ACHN (cell line): Measurements from ENCODE around the gene SLC2A4.

Source experiments
- DNase-seq: peaks from one replicate; pipeline ENCODE4 v3.0.0-alpha.2; 2015
- in situ Hi-C: cut with HindIII; loops from 2 replicates; pipeline ENCODE4 v1.10.0; 2017; ENCODE audit warnings: low sequenced_read_pairs, low pct_ligation_motif_present, low pct_unique_long_range_greater_than_20kb

Gene SLC2A4

DNA sequence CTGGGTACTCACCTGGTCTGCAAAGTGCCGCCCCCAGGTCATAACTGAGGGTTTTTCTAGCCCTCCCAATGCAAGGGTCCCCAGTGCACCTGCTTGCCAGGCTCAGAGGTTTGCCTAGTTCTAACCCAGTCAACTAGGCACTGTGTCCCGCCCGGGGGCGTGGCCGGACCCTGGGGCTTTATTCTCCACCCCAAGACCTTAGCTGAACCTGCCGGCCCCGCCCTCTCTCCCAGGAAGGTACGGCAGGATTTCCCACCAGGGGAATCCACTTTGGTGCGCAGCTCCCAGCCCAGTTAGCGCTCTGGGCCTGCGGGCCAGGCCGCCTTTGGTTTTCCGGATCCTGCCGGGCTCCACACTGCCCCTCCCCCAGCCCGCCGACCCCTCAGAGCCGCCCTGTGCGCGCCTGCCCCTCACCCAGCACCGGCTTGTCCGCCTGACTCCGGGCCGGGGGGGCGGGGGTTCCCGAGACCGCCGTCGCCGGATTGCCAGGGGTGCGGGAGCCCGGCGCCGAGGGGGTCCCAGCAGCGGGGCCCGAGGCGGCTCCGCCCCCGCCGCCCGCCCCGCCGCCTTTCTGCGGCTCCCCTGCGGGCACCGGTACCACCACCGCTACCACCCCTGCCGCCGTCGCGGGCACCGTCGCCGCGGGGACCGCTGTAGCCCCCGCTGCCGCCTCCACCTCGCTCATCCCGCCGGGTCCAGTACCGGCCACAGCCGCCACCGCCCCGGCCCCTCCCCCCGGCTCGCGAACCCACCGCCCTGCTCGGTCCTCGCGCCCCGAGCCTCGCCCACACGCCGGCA, 12.5 kb downstream of the SLC2A4 start:
- no peak for DNase-seq

DNA sequence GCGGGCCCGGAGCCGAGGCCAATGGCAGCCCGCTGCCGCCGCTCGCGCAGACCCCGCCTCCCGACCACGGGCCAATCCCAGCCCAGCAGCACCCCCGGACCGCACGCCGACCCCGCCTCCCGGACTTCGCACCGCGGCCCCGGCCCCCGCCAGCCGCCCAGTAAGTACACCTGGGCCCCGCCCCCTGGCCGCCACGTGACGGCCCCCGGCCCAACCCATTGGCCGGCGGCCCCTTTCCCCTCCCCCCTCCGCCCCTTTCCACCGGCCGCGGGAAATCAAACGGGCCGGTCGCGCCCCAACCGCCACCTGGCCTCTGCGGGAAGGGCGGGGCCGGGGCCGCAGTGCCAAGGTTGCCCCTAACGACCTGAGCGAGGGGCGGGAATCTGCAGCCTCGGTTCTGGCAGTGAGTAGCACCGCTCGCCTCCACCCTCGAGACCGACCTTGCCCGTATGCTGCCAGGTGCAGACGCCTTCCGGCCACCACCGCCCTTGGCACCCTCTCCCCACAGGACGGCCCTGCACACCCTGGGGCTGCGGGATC, 13.2 kb downstream of the SLC2A4 start, which contains the start of gene YBX2:
TSS of gene YBX2 (minus strand) at position 26 of the 540 bp plus-strand sequence. CDS start 139 bp downstream, outside the sequence.
- in situ Hi-C loops = no loop called here
- no peak for DNase-seq

More for the DNA sequence above, 12.5 kb downstream of the SLC2A4 start:
- in situ Hi-C loops = no loop called here

DNA sequence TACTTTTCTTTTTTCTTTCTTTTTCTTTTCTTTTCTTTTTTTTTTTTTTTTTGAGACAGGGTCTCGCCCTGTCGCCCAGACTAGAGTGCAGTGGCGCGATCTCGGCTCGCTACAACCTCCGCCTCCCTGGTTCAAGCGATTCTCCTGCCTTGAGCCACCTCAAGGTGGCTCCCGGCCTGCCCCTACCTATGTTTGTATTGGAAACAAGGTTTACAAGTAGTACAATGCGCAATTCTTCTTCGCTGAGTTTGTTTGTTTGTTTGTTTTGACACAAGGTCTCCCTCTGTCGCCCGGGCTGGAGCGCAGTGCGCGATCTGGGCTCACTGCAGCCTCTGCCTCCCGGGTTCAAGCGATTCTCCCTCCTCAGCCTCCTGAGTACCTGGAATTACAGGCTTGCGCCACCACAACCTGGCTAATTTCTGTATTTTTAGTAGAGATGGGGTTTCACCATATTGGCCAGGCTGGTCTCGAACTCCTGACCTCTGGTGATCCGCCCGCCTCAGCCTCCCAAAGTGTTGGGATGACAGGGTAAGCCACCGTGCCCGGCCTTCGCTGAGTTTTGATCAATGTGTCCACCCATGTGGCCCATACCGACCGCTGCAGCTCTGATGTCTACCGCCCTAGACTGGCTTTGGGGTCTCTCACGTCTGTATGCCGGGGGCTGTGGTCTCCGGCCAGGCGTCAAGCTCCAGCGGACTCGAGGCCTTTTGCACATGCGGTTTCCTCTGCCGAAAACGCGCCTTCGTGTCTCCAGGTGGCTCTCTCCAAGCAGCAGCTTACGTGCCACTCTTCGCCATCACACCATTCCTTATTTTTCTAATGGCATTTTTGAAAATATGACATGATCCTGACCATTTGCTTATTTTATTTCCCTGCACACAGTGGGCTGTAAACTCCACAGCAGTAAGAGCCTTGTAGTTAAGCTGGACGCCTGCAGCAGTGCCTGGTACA, 14.0 kb downstream of the SLC2A4 start:
- in situ Hi-C loops = no loop called here
- DNase-seq = no peak

DNA sequence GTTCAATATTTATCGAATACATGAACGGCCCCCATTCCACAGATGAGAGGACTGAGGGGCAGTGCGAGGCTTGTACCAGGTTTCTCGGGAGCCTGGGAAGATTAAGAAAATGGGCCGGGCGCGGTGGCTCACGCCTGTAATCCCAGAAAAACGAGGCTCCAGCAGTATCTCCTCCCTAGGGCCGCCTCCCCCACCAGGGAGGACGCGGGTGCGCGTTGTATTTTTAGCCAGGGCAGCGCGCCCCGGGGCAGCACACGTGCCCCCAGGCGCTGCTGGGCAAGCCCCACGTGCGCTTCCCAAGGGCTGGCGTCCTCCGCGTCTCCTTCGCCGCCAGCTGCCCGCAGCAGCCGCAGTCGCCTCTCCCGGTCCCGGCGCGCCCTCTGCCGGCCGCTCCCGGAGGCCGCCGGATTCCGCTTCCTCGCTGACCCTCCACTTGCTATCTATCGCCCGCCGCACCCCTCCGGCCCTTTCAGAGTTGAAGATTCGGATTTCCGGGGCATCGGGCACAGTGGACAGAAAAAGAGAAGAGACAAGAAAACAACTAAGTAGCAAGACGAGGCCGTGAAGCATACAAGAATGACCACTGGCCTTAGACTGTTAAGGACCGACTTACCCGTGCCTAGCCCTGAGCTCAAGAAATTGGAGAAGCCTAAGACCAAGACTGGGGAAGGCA, 14.8 kb downstream of the SLC2A4 start:
- DNase-seq = peak; percentile 86
- in situ Hi-C loops = no loop called here

DNA sequence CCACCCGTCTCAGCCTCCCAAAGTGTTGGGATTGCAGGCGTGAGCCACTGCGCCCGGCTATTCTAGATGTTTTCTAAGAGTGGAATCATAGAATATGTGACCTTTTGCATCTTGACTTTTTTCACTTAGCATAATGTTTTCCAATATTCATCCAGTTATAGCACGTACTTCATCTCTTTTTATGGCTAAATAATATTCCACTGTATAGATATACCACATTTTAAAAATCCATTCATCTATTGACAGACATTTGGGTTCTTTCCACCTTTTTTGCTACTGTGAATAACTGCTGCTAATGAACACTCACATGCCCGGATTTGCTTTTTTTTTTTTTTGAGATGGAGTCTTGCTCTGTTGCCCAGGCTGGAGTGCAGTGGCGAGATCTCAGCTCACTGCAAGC, 22.7 kb downstream of the SLC2A4 start:
- no peak for DNase-seq
- in situ Hi-C loops = no loop called here

DNA sequence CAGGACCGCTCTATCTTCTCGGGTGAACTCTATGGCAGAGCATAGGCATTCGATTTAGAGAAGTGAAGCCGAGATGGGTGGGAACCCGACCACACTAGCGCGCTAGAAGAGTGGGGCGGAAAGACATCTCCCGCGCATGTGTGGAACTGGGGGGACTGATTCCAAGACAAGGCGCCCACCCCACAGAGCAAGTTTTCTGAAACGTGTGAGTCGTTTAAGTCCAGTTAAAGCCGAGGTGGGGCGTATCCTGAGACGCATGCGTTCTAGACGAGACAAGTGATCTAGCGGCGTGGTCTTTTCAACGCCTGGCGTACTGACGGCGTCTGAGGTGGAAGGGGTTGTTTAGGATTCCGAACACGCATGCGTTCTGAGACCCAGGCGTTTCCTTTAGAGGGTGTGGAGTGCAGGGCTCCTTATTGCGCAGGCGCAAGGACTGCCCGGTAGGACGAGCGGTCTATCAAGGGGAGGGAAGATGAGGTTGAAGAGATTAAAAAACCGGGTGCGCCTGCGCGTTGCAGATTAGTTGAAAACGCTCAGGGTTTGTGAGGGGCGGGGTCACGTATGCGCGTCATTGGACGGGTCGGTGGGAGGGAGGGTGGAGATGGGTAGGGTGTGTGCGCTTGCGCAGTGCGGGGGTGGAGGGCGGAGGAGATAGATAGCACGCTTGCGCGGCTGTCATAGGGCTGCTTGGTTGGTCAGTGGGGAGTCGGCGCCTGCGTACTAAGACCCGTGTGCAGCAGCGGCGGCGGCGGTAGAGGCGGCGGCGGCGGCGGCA, 25.6 kb downstream of the SLC2A4 start, which contains the start of gene EIF5A:
TSS of gene EIF5A (plus strand) at position 718 of the 775 bp plus-strand sequence. CDS start 2,008 bp downstream, outside the sequence.
- peak; percentile 100 for DNase-seq
- in situ Hi-C loops = no loop called here

DNA sequence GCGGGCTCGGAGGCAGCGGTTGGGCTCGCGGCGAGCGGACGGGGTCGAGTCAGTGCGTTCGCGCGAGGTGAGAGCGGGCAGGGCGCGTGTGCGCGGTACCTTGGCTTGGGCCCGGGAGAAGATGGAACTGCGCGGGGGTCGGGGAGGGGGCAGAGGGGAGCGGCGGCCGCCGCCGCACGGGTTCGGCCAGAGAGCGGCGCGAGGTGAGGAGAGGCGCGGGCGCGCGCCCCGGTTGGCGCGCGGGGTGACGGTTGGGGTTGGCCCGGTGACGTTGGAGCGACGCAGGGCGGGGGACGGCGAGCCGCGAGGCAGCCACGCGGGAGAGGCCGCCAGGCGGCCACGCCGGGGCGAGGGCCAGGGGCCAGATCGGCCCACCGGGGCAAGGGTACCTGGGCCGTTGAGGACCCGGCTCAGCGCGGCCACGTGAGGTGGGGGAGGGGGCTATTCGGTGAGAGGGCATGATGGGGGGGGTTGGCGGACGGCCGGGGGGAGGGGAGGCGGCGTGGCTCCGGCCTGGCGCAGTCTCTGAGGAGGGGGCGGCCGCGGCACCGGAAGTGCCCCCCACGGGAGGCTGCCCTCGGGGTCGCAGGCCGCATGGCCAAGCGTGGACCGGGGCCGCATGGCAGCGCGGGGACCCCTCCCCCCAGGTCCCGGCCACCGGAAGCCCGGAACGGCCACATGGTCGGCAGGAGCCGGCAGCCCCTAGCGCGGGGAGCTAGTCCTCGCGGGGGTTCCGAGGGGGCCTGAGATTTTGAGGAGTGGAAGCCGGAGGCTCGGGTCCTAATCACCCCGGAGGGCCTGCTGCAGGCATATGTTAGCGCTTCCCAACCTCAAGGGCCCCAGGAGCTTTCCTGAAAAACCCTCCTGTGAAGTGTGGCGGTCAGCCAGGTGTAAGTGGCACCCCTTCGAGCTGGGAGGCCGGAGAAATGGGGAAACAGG, 26.4 kb downstream of the SLC2A4 start:
- DNase-seq = peak; percentile 53
- in situ Hi-C loops = no loop called here

DNA sequence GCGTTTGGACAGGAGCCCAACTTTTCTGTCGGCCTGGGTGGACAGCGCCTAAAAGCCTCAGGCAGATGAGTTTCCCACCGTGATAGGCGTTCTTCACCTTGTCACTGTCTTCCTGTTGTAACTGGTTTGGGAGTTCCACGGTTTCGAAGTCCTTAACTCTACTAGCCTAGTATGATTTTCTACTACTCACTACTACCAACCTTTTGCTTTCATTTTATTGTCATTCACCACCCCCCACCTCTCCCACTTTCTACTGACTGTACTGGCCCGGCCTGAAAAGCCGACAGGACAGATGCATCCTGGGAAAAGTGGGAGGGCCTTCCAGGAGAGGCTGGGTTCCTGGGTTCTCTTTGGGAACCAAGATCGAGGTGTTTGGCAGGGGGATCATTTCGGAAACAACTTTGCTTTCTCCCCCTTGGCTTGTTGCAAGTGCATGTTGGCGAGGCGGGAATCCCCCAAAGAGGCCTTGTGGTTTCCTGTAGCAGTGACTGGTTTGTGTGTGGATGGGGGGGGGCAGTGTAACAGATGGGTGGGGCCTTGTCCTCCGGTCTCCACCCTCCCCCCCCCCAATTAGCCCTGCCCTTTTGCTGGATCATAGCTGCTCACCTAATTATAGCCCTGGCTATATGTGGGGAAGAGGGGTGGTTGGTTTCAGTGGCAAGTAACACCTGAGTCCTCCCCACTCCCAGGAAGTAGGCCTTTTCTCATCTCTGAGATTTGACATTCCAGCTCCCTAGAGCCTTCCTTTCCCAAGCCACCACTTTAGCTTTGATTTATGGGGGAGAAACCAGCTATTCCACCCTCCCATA, 27.3 kb downstream of the SLC2A4 start:
- peak; percentile 90 for DNase-seq
- in situ Hi-C loops = no loop called here

DNA sequence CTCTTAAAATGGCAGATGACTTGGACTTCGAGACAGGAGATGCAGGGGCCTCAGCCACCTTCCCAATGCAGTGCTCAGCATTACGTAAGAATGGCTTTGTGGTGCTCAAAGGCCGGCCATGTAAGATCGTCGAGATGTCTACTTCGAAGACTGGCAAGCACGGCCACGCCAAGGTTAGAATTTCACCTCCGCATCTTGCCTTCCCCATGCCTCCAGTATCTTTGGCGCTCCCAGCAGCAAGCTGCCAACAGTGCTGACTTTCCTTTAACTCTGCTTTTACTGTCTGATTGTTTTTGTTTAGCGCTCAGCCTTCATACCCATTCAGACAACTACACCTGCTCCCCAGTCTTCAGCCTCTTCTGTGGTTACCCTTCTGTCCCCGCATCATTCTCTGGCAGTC, 28.1 kb downstream of the SLC2A4 start:
- in situ Hi-C loops = no loop called here
- no peak for DNase-seq

DNA sequence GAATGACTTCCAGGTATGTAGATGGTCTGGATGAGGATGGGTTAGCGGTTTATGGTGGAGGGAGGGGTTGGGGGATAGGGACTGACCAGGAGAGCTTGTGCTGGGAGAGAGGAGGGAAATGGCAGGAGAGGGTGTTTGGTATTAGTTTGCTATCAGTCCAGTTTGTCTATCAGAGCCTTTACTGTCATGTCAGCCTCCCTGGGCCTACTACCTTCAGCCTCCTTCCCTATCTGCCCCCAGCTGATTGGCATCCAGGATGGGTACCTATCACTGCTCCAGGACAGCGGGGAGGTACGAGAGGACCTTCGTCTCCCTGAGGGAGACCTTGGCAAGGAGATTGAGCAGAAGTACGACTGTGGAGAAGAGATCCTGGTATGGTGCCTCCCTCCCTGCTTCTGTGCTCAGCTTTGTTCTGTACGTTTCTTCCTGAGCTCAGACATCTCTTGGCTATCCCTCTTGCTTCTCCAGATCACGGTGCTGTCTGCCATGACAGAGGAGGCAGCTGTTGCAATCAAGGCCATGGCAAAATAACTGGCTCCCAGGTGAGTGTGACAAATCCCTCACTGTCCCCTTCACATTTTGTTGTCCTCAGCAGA, 29.7 kb downstream of the SLC2A4 start:
- in situ Hi-C loops = no loop called here
- no peak for DNase-seq

DNA sequence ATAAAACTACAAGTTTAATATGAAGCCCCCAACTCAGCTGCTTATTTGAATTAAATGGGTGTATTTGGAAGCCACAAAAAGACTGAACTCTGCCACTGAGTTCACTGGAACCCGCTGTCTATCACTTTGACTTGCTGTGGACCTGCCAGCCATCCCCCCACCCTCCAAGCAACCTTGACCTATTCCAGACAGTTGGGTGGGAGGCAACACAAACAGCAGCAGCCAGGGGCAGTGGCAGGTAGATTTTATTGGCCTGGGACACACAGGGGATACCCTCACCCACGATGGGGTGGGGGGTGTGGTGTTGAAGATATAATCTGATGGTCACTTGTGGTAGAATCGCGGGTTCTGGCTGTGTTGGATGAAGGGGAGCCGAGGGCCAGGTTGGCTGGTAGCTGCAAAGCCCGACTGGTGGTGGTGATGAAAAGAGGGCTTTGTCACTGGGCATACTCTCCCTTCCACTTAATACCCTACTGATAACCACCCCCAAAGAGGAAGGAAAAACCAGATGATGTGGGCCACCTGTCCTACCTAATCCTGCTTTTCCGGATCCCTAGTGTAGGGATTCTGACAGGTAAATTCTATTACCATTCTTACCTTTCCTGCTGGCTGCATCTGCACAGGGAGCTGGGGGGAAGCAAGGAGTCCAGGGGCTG, 31.0 kb downstream of the SLC2A4 start:
- in situ Hi-C loops = no loop called here

DNA sequence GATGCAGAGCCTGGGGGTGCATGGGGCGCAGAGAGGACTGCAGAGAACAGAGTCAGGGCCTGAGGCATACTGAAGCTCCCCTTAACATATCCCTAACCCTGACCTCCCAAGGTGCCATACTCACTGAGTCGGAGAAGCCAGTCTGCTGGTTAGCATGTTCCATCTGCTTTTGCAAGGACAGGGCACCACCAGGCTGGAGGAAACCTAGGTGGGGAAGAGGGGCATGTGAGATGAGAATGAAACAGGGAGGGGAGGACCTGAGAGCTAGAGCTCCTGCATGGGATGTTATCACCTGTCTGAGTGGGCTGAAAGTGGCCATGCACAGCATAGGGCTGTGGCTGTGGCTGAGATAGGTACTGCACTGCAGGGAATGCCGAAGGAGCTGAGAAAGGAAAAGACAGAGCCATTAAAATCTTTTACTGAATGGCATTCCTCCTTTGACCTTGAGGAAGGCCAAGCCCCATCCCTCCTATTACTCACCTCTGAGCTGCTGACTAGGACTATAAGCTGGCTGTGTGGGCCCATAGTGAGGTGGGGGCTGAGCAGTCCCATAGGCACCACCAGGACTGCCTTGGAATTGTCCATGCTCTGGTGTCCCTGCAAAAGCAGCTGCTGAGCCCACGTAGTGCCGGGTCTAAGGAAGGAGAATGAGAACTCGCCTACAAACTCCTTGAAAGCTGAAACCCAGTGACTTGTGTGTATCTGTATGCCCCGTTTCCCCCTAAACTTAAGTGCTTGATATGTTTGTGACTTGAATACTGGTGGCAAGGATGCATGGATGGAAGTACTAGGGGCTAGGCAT, 31.8 kb downstream of the SLC2A4 start:
- in situ Hi-C loops = no loop called here
- peak; percentile 26 for DNase-seq

More for the DNA sequence above, 31.0 kb downstream of the SLC2A4 start:
- no peak for DNase-seq

DNA sequence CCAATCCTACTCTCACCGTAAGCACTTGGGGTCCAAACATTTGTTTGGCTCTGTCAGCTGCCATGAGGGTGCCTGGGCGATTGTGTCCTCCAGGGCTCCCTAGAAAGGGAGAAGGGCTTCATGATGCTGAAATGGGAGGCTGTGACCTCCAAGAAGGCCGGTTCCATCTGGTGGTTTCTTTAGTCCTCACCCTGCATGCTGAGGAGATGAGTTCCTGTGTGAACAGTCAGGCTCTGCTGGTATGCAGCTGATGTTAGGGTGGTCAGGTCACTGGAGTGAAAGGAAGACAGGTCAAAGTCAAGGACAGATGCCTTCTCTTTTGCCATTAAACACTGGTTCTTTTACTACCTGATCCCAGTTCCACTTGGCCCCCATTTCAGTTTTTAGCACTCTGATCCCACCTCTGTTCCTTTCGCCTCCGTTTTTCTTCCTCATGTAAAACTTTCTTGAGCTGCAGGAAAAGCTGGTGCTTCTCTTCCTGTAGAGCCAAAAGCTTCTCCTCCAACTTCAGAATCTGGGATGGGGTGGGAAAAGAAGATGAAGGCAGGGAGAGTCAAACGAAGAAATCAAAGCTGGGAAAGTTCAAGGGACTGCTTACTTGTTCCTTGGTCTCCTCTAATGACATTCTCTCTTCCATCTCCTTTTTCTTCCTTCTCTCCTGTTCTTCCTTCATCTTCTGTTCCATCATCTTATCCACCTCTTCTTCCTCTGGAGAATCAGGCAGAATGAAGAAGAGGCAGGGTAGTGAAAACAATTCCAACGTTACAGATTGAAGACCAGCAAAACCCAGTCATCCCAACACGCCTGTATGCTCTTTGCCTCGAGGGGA, 32.6 kb downstream of the SLC2A4 start:
- in situ Hi-C loops = no loop called here
- DNase-seq = peak; percentile 50
